Heart left ventricle (tissue), 13 donors: ENCODE measurements around the gene SLC2A8.

Experiments
- POLR2A ChIP-seq, 2 donors: fragments of 450-650 bp; IDR thresholded peaks; one replicate each; pipeline ENCODE4 v1.6.1; 2017; ENCODE audit warnings: antibody characterized with exemption in 2 of 2, mild to moderate bottlenecking in 2 of 2, moderate library complexity in 2 of 2
- TF ChIP-seq, protein P1 (sequence below), 12 donors: fragments of 200-600 bp; sonication (generic) in 4 of 12; IDR thresholded peaks; one replicate each; pipeline versions ENCODE4 v1.5.0 to v1.8.0; 2018 to 2022; ENCODE audit warnings: antibody characterized with exemption in 12 of 12, mild to moderate bottlenecking in 5 of 12
- donor health status: ischemic (EF 13 %, LVEDD 7.1; RV severe dilation, severe dysfunction).
- donor health status: DM: no; HTN: yes; CAD: no.
- donor health status: DM: no; HTN: no; CAD: no.
- donor health status: ischemic (EF 25% LVEDD 6.9; RV normal size, moderate dysfunction).
- donor health status: ischemic (EF 25% LVEDD 5.7; RV mildly dilated, moderate dysfunction).
- donor health status: ischemic (EF 35%, LVEDD 5.7; RV mildly dilated, moderate dysfunction).
- donor health status: nonischemic (EF 11% LVEDD 7.7; RV severe dilation, severe dysfunction).
- donor health status: DM: yes; HTN: yes; CAD: no.
- donor health status: PGD.
- donor health status: ischemic (EF 29% LVEDD 5.4; RV normal size, mild dysfunction).
- donor health status: nonischemic (EF 23%, LVEDD 6.1; RV moderate dilation, normal function).

GRCh38 chr9:127418037-127418471, 21.1 kb downstream of the SLC2A8 start:
- TF ChIP-seq, protein P1, sequence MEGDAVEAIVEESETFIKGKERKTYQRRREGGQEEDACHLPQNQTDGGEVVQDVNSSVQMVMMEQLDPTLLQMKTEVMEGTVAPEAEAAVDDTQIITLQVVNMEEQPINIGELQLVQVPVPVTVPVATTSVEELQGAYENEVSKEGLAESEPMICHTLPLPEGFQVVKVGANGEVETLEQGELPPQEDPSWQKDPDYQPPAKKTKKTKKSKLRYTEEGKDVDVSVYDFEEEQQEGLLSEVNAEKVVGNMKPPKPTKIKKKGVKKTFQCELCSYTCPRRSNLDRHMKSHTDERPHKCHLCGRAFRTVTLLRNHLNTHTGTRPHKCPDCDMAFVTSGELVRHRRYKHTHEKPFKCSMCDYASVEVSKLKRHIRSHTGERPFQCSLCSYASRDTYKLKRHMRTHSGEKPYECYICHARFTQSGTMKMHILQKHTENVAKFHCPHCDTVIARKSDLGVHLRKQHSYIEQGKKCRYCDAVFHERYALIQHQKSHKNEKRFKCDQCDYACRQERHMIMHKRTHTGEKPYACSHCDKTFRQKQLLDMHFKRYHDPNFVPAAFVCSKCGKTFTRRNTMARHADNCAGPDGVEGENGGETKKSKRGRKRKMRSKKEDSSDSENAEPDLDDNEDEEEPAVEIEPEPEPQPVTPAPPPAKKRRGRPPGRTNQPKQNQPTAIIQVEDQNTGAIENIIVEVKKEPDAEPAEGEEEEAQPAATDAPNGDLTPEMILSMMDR (IDR thresholded peaks at IDR 0.05), result peak in 4 of 12 donors; percentile 17 to 28 (median 20)
- TF ChIP-seq POLR2A (IDR thresholded peaks at IDR 0.05), result no peak
